Anterior cingulate cortex (tissue), 58 donors: ENCODE data around the gene STEAP3.
A peak's percentile ranks its signal among the peaks of the same experiment; 100 is the strongest.

Source experiments
- DNase-seq, 58 donors: peaks; one replicate each; lab custom pipeline; 2025; lab: John Stamatoyannopoulos, UW

The STEAP3 gene, protein sequence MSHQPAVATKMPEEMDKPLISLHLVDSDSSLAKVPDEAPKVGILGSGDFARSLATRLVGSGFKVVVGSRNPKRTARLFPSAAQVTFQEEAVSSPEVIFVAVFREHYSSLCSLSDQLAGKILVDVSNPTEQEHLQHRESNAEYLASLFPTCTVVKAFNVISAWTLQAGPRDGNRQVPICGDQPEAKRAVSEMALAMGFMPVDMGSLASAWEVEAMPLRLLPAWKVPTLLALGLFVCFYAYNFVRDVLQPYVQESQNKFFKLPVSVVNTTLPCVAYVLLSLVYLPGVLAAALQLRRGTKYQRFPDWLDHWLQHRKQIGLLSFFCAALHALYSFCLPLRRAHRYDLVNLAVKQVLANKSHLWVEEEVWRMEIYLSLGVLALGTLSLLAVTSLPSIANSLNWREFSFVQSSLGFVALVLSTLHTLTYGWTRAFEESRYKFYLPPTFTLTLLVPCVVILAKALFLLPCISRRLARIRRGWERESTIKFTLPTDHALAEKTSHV

DNA sequence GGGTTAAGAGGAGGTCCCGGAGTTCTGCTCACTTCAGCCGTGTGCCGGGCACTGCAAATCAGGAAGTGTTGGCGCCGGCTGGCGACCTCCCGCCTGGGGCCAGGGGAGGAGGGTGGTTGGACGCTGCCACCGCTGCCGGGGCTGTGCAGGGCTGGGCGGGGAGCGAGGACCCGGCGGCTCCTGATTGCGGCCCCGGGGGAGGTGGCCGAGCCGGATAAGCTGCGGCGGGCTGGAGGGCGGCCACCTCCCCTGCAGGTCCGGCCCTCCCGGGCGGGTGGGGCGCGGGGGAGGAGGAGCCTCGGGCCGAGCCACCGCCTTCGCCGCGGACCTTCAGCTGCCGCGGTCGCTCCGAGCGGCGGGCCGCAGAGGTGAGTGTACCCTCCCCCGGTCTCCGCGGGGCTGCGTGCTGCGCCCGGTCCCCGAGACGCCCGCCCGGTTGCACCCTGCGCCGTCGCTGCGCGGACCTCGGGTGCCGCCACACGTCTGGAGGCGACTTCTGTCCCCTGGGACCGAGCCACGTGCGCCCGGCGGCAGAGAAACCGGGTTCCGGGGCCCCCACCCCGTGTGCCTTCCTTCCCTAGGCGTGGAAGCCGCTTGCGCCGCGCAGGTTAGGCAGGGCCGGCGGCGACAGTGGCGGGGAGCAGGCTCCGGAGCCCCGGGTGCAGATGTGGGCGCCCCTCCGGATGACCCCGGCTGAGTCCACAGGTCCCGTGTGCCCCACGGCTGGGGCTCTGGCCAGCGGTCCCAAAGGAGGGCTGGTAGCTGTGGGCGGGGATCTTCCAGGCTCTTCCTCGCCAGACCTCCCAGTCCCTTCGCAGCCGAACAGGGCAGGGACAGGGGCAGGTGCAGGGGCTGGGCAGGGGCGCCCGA lies at the start of gene STEAP3:
STEAP3 (plus strand) TSS at position 314 of the 870 bp plus-strand sequence. CDS start 7,179 bp downstream, outside the sequence.
- peak in 20 of 58 donors; percentile 9 to 70 (median 29) for DNase-seq

DNA sequence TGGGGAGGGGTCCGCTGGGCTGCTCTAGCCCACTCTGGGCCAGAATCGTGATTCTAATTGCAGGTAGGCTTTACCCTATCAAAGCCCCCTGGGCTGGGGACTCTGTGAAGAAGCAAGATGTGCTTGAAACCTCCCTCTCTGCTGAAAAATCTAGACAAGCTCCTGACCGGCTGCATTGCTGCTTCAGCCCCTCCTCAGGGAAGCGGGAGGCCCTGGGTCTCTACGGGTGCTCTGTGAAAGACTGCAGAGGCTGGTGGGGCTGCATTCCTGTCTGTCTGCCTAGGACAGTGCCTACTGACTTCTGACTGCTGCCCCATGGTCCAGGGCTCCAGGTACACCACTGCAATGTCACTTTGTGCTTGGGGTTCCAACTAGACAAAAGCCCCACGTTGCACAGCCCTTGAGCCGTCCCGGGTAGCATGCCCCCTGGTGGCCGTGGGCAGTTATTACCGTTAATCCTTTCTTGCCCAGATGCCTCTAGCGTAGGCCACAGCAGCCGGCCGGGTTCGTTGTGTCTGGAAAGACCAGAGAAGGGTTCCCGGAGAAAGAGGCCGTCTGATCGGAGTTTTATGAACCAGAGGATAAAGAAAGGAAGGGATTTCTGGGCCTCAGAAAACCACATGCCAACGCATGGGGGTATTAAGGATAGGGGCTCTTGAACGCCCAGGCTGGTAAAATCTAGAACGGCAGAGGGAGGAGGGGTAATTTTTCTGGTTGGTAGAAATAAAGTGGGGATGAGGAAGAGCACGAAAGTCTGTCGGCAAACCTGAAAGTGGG lies 49.2 kb upstream of the STEAP3 start:
- peak in 17 of 58 donors; percentile 11 to 34 (median 19) for DNase-seq

DNA sequence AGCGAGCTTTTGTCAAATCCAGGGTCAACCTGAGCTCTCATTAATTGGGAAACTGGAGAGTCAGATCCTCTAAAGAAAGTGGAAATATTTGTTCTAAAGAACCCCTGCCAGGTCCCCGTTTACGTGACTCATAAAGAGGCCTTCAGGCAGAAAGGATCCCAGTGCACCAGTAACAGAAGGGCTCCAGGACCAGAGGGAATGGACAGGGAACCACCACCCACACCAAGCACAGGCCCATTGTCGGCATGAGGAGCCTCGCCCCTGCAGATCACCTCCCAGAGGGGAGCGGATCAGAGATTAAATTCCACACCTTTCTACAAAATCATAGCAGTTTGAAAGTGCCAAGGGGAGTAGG lies 48.7 kb upstream of the STEAP3 start:
- DNase-seq: no peak

DNA sequence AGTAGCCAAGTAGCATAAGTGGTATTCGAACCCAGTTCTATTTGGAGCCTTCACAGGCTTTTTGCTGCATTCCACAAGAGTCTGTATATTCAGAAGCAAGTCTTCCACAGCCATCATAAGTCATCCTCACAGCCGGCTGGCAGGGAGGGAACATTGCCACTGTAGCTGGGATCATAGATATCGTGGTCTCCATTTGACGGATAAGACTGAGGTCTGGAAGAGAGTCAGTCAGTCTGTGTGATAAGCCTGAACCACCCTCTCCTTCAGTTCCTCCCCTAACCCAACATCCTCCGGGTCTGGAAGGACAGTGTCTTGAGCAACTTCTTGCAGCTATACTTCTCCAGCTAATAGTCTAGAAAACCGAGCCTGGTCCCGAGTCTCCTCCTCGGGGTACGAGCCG lies 48.1 kb upstream of the STEAP3 start:
- DNase-seq: no peak

DNA sequence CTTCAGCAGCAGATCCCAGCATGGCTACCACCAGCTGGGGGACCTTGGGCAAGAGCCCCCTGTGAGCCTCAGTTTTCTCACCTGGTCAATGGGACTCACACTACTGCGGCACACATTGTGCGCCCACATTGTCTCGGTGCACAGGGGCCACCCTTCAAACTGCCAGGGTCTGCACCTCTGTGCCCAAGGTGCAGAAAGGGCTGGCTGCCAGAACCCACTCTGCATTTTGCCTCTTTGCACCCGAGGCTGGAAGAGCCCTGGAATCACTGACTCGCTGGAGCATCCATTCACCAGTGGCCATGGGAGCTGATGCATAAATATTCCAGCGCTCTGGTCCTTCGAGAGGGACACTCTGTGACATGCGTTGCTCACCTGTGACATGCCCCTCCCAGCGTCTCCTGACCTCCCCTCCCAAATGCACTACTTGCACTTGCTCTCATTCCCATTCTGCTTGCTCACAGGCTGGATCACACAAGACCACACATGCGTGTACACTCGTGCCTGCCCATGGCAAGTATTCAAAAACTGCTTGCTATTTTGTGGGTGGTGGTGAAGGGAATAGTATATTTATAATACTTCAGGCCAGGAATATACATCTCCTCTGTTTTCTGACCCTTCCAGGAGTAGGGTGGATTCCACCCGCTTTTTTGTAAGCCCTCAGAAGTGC lies 46.3 kb upstream of the STEAP3 start:
- no peak for DNase-seq

DNA sequence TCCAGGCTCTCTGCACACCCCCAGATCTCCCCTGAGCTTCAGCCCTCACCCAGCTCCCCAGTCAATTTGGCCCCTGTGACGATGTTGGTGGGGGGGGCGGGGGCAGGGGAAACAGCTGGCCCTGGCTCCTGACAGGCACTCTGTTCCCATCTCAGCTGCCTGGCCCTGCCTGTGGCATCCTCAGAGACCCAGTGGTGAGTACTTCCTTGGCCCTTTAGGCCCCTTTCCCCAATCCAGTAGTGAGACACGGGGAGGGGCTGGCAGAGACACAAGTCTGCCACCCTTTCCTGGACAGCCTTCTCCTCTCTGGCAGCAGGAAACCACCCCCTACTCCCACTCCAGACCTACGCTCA lies 45.8 kb upstream of the STEAP3 start:
- no peak for DNase-seq

DNA sequence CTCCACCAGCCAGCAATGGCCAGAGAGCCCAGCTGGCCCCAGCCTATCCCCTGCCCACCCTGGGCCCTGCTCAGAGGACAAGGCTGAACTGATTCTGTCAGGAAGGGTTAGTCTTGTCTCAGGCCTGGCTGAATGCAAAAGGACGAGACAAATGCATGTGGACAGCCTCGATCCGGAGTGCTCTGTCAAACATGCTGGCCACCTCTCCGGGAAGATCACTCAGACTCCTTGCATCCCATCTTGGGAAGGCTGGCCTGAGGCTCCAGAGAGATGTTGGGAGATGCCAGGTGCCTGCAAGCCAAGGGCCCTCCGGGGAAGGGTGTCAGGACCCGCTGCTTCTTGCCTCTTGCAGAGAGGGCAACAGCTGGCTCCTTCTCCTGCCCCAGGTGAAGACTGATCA lies 44.9 kb upstream of the STEAP3 start:
- no peak for DNase-seq

DNA sequence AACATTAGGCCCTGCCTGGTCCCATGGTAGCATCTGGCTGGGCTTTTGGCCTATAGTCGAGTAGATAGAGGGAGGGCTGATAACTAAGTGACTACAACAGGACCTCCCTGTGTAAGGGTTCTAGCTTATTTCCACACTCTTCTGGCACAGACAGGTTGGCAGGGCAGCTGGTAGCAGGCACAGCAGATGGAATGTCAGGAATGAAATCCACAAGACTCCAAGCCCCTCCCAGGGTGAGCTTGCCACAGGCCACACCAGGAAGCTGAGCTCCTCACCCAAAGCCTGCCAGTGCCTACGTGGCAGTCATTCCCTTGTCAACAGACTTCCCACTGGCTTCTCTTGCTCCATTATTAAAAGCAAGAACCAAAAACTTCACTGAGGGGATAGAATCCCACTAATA lies 44.4 kb upstream of the STEAP3 start:
- no peak for DNase-seq

DNA sequence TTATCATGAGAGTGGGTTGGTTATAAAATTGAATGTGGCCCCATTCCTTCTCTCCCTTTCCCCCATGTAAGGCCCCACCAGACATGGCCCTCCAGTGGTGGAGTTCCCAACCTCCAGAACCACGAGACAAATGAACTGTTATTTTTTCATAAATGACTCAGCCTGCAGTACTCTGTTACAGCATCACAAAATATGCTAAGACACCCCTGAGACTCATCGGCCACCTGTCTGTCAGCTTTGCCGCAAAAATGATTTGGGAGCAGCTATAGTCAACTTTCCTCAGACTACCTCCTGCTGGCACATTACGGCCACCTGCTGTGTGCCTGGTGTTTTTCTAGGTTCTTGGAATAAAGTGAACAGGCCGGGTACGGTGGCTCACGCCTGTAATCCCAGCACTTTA lies 43.6 kb upstream of the STEAP3 start:
- no peak for DNase-seq

DNA sequence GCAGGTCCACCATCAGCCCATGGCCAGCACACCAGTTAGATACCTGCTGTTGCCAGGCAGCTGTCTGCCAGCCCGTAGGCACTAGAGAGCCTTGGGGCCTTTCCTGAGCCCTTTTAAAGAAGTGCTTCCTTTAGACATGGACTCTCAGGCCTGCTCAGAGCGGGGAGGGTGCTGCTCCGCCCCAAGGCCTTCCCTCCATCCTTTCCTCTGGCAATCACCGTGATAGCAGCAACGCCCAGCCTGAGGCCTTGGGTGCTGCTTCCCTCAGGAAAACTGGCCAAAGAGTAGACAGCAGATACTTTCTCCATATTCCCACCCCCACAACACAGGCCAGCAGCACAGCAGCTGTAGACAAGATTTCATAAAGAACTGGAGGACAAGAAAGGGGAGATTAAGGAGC lies 42.7 kb upstream of the STEAP3 start:
- no peak for DNase-seq

DNA sequence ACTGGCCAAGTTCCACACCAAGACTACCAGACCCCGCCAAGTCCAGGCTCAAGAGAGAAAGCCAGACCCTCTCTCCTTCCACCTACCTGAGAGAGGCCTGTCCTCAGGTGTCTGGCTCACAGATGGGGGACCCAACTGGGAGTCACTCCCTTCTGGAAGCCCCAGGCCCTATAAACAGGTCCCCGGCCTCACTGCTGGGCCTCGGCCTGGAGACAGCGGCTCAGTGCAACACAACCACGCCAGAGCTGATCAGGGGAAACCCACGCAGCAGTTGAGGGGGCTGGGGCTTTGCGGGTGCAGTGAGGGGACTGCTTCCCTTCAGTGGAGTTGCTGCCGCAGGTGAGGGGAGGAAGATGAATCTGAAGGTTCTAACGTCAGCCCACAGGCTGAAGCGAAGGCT lies 42.2 kb upstream of the STEAP3 start:
- no peak for DNase-seq

DNA sequence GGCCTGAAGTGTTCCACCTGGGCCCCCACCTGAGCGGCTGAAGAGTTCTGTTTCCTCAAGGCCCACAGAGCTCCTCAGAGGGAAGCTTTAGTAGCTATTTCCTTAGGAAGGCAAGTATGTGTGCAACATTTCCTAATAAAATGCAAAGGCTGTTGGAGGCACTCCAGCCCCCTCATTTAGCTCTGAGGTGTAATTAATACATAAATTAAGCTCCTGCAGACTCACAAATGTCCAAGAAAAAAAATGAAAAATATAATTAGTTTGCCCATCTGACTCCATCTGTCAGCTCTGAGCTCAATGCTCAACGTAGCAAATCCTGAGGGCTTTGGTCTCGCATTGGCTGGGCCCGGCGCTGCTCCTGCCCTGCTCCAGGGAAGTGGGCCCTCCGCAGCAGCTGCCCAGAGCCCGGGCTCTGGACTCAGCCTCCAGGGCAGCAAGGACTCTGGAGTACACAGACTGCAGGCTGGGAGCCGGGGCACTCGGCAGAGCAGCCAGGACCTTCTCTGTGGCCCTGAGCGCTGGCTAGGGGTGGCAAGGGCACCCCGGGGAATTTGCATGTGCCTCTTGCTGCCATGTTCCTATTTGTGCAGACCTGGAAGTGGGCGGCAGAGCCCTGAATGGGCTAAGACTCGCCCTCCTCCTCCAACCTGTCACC lies 41.7 kb upstream of the STEAP3 start:
- no peak for DNase-seq

DNA sequence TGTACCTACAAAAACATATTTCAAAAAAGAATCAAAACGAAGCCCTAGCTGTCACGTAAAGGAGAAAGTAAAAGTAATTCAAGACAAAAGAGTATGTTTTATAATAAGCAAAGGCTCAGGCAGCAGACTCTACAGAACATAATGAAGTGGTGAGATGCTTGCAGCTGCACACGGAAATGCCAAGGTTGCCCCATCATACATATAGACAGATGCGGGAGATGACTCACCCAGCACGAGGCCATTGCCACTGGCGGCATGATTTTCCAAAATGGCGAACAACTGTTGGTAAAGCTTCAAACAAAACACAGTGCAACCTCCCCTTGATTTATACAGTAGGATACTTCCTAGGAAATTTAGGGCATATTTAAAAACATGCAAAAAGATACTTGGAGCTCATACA lies 39.1 kb upstream of the STEAP3 start:
- no peak for DNase-seq

DNA sequence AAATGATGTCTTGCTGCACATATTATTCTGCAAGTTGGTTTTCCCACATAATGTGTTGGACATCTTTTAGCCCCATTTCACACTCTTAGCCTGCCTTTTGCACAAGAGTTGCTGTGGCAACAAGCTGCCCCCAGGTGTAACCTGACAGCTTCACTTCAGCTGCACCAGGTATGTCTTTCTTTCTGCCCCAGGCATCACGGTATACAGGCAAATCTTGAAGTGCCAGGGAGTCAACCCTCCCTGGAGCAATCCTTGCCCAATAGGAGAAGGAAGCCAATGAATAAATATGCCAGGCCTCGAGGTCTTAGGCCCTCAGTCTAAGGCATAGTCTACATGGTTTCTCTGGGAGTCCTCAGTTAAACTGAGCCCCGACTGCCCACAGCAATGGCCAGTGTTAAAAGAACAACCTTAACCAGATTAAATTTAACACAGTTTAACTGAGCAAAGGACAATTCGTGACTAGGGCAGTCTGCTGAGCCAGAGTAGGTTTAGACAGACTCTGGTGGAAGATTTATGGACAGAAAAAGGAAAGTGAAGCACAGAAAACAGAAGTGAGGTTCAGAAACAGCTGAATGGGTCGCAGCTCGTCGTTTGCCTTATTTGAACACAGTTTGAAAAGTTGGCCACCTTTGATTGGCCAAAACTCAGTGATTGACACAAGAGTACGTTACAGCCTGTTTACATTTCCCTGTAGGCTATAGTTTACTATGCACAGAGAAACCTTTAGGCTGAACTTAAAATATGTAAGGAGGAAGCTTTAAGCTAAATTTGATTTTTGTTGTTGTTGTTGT lies 33.1 kb upstream of the STEAP3 start:
- DNase-seq: no peak

DNA sequence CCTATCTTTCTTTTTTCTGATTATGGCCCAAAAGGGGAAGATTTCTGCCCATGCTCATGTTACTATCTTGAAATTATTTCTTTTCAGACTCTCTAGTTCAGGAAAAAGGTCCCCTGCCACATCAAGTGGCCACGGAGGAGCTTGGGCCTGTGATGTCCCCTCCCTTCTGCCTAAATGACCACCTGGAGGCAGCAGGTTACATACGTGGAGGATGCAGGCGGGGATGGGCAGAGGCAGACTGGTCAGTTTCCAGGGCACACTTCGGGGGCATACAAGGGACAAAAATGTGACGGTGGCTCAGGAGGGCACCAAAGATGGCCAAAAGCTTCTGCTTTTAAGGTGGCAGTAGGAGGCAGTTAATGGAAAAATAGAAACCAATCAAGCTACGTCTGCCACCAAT lies 30.7 kb upstream of the STEAP3 start:
- no peak for DNase-seq

DNA sequence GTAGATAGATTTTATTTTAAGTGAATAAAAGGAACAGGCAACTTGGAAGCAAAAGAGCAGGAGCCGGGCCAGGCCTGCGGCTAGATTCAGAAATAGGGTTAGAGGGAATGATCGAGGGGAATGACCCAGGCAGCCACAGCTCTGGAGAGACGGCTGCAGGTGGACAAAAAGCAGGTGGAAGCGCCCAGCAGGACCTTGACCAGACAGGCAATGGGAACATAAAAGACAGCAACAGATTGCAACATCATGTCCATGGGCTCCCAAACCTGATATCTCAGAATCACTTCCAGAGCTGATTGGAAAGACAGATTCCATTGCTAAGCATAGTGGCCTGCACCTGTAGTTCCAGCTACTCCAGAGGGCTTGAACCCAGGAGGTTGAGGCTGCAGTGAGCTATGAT lies 28.6 kb upstream of the STEAP3 start:
- DNase-seq: no peak

DNA sequence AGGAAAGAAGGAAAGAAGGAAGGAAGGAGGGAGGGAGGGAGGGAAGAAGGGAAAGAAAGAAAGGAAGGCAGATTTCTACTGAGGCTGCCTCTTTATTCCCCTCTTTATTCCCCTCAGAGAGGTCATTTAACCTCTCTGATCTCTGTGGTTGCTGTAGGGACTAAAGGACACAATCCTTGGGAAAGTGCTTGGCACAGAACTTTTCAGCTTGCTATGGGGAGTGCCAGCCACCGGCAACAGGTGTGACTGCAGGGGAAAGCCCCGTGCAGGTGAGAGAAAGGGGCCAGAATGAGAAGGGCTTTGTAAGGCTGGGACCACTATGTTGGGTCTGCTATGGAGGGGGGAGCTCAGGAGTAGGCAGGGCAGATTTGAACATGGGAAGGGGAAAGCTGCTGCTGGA lies 27.7 kb upstream of the STEAP3 start:
- no peak for DNase-seq

DNA sequence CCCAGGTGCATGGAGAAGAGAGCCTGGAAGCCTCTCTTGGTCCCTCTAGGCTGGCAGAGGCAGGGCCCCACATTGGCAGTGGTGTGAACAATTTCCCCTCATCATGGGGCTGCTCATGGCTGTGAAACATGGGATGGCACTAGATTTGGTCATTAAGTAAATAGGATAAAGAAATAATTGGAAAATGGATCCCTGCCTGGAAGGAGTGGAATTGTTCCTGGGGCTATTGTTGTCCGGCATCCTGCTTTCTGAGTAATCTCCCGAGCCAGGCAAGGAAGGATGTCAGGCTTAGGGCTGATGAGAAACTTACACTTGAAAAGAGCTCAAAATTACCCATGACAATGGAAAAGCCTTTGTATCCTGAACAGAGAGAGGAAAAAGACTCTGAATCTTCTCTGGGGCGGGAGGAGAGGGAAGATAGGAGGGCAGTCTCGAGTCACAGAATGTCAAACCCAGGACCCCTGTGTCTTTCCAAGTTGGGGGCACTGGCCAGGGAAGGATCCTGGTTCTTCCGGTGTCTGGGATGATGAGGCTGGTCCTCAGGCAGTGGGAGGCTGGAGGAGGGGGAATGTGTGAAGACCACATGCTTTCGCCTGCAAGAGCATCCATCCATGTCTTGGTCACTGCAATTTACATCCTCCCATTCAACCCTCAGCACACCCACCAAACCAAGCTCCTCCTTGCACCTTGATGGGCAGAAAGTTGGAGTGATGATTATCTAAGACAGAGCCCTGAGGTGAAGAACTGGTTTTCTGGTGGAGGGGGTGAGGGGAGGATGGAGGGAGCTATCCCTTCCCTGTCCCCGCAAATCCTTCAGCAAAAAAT lies 27.1 kb upstream of the STEAP3 start:
- no peak for DNase-seq
